ENCODE measurements around the gene SKIL.

GRCh38 chr3:170360916-170361315 is 3.4 kb downstream of the SKIL start:
- TF ChIP-seq CTCF (IDR thresholded peaks at IDR 0.05) (no peak), POLR2A (IDR thresholded peaks at IDR 0.05) (no peak)

Data from adrenal gland (tissue), 5 donors.